ENCODE data around the gene POMGNT1.
"Not testable (repeated sequence)": the region's sequence is repeated elsewhere in the genome, so short reads cannot be mapped to it uniquely, and the experiment has no call there.

POMGNT1 gene

DNA sequence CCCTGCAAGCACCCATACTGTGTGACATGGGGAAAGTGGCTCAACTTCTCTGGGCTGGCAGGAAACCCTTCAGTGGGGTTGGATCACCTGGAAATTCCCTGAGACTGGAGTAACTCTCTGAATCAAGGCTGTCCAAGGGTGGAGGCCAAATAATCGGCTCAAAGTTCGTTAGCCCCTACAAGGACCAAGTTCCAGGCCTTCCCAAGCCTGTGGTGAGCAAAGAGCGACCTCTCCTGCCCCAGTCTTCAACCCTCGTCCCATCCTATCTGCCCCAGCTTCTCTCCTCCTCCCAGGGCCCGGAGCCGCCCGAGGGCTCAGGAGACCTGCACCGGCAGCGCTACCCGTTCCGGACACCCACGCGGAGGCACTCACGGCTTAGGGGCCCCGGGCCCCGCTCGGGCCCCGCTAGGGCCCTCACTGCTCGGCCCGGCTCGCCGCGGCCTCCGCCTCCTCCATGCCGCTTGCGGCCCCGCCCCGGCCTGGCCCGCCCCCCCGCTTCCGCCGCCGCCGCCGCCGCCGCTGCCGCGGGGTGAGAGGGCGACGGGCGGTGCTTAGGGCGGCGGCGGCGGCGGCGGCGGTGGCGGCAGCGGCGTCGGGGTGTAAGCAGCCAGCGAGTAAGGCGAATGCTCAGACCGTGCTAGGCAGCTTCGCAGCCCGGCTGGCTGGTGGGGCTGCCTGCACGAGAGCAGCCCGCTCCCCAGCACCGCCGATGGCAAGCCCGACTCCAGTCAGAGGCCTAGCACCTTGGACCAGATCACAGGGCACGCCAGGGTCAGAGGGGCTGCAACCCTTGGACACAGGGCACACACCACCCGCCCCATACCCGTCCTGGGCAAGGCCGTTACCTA lies at the start of gene POMGNT1:
TSS of gene POMGNT1 (minus strand) at position 471 of the 848 bp plus-strand sequence. CDS start 613 bp downstream, outside the sequence.
- DNase-seq: peak; percentile 83

DNA sequence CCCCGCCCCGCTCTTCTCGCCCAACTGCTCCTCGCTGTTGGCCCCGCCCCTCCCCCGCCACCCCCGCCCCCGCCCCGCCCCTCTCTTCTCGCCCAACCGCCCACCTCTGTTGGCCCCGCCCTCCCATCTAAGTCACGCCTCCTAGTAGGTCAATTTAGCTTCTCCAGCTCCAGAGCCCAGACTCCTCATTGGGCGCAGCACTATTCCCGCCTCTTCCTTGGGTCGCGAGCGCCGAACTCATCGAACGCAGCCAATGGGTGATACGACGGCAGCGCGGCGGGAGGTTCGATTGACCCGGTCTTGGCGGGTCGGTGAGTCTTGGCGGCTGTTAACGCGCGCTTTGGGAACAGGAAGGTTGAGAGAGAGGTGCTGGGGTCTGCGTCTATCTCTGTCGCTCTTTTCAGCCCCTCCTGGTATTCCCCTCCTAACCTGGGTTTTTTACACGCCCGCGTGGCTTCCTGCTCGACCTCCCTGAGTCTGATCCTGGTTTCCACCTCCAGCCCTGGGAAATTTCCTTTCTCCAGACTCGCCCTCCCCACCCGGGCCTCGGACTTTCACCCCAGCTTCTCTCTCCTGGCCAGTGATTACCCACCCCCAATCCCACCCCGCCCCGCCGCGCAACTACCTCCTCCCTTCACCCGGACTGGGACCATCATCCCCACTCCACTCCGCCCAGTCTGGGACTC lies 49.3 kb upstream of the POMGNT1 start, which contains the start of gene RAD54L:
TSS of gene RAD54L (plus strand) at position 328 of the 686 bp plus-strand sequence. CDS start 643 bp downstream, outside the sequence.
- peak; percentile 99 for DNase-seq

DNA sequence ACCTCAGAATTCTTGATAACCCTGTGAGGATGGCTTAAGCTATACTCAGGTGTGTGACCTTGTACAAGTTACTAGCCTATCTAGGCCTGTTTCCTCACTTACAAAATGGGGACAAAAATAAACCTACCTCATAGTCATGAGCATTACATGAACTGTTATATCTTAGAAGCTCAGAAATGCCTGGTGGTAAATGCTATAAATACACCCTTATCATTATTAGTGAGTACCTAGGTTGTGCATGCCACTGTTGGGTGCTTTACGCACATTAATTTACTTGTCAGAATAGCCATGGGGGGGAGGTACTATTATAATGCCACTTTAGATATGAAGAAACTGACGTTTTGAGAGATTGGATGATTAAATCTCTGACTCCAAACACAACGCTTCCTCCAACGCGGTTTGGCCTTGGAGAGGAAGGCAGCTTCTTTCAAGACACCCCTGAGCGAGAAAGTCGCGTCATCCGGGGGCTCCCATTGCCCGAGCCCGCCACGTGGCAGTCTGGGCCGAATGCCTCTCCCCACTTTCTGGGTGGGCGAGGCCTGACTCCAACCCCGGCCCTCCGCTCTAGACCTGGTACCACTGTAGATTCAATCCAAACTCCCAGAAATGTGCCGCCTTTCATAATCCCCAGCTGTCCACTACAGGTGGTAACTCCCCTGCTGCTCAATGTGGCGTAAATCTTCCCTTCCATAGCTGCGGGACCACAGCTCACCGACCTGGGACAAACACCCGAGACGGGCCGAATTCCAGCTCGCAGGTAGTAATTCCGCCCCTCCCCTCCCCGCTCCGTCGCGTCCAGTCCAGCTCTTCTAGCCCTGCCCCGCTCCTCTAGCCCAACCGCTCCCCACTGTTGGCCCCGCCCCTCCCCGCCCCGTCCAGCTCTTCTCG lies 48.6 kb upstream of the POMGNT1 start:
- peak; percentile 79 for DNase-seq

DNA sequence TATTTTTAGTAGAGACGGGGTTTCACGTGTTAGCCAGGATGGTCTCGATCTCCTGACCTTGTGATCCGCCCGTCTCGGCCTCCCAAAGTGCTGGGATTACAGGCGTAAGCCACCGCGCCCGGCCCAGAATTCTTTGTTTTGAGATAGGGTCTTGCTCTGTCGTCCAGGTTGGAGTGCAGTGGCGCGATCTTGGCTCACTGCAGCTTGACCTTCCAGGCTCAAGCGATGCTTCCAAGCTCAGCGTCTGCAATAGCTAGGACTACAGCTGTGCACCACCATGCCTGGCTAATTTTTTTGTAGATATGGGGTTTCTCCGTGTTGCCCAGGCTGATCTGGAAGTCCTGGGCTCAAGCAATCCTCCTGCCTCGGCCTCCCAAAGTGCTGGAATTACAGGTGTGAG lies 47.9 kb upstream of the POMGNT1 start:
- not testable (repeated sequence) for DNase-seq

DNA sequence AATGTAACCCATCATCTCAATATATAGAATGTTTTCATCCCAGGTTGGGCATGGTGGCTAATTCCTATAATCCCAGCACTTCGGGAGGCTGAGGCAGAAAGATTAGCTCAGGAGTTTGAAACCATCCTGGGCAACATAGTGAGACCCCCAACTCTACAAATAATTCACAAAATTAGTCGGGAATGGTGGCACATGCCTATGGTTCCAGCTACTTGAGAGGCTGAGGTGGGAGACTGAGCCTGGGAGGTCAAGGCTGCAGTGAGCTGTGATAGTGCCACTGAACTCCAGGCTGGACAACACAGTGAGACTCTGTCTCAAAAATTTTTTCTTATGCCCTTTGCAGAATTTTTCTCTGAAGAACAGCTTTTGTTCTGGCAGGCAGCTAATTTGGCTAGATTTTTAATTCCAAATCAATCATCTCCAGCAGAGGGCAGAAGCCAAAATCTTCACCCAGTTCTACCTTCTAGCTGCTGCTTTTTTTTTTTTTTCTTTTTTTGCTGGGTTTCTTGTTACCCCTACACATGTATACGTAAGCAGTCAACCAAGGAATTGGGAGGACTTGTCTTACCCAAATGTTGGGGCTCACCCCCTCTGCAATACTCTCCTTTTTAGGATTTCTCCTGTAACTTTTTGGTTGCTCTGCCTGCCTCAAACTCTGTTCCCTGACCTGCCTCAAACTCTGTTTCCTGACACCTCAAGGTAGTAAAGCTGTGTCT lies 46.6 kb upstream of the POMGNT1 start:
- peak; percentile 9 for DNase-seq

DNA sequence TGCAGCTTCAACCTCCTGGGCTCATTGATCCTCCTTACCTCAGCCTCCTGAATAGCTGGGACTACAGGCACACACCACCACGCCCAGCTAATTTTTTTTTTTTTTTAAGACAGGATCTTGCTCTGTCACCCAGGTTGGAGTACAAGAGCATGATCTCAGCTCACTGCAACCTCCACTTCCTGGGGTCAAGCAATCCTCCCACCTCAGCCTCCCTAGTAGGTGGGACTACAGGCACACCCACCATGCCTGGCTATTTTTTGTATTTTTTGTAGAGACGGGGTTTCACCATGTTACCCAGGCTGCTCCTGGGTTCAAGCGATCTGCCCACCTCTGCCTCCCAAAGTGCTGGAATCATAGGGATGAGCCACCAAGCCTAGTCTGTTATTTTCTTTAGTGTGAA lies 45.6 kb upstream of the POMGNT1 start:
- DNase-seq: not testable (repeated sequence)

DNA sequence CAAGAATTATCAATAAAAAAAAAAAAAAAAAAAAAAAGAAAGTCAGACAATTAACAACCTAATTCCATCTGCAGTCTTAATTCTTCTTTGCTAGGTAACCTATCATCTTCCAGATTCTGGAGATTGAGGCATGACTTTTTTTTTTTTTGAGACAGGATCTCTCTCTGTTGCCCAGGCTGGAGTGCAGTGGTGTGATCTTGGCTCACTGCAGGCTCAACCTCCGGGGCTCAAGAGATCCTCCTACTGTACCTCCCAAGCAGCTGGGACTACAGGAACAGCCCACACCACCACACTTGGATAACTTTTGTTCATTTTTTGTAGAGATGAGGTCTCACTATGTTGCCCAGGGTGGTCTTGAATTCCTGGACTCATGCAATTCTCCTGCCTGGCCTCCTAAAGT lies 44.7 kb upstream of the POMGNT1 start:
- no peak for DNase-seq

DNA sequence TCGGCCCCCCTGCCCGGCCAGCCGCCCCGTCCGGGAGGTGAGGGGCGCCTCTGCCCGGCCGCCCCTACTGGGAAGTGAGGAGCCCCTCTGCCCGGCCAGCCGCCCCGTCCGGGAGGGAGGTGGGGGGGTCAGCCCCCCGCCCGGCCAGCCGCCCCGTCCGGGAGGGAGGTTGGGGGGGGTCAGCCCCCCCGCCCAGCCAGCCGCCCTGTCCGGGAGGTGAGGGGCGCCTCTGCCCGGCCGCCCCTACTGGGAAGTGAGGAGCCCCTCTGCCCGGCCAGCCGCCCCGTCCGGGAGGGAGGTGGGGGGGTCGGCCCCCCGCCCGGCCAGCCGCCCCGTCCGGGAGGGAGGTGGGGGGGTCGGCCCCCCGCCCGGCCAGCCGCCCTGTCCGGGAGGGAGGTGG lies 43.5 kb upstream of the POMGNT1 start:
- DNase-seq: not testable (repeated sequence)

DNA sequence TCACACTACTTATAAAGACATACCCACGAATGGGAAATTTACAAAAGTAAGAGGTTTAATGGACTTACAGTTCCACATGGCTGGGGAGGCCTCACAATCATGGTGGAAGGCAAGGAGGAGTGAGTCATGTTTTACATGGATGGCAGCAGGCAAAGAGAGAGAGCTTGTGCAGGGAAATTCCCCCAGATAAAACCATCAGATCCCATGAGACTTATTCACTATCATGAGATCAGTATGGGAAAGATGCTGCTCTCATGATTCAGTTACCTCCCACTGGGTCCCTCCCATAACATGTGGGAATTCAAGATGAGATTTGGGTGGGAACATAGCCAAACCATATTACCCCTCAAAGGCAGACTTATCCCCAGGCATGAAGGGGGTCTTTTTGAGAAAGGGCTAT lies 40.6 kb upstream of the POMGNT1 start:
- DNase-seq: not testable (repeated sequence)

DNA sequence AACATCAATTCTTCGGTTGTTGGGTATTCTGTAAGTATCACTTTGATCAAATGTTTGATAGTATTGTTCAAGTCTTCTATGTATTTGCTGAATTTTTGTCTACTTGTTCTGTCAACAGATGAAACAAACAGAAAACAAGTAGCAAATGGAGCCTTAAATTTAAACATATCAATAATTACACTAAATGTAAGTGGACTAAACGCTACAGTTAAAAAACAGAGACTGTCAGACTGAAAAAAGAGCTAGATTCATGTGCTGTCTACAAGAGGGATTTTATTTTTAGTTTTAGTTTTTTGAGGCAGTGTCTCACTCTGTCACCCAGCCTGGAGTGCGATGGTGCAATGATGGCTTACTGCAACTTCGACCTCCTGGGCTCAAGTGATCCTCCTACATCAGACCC lies 38.6 kb upstream of the POMGNT1 start:
- no peak for DNase-seq

DNA sequence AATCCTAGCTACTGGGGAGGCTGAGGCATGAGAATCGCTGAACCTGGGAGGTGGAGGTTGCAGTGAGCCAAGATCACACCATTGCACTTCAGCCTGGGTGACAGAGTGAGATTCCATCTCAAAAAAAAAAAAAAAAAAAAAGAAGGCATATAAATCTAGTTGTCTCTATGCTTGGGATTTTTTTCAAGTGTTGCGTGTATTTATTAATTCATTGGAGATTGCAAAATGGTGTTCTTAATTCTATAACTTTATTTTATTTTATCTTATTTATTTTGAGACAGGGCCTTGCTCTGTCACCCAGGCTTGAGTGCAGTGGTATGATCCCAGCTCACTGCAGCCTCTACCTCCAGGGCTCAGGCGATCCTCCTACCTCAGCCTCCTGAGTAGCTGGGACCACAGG lies 33.0 kb upstream of the POMGNT1 start:
- DNase-seq: not testable (repeated sequence)

DNA sequence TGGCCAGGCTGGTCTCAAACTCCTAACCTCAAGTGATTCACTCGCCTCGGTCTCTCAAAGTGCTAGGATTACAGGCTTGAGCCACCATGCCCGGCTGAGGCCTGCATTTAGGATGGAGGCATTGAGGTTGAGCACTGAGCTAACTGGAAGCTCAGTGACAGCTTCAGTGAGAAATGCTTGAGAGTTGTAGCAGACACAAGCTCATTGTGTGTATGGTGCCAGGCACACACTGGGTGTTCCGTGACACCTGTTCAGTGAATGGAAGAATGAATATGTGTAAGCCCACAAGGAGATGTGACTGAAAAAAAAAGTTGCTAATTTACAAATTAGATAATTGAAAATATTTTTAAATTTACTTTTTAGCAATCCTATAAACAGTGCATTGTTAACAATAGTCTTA lies 26.7 kb upstream of the POMGNT1 start:
- DNase-seq: no peak

DNA sequence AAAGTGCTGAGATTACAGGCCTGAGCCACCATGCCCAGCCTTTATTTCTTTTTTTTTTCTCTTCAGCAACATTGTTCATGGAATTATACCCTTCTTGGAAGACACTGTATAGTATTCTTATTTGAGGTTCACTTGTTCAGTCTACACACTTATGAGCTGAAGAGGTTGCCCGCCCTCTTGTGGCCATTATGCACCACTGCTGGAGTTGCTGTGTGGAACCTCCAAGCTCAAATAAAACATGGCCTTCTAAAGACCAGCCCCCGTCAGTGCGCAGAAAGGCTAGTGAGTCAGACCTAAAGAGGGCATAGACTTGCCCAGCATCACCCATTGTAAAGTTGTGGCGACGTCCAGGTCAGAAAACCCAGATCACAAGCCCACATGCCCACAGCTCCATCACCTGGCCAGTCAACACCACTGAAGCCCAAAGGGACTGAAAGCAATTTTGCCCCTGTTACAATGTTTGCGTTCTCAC lies 25.3 kb upstream of the POMGNT1 start:
- DNase-seq: peak; percentile 77

DNA sequence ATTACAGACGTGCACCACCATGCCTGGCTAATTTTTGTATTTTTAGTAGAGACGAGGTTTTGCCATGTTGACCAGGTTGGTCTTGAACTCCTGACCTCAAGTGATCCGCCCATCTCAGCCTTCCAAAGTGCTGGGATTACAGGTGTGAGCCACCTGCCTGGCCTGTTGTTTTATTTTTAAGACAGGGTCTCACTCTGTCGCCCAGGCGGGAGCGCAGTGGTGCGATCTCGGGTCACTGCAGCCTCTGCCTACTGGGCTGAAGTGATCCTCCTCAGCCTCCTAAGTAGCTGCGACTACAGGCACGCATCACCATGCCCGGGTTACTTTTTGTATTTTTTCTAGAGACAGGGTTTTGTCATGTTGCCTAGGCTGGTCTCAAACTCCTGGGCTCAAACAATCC lies 24.8 kb upstream of the POMGNT1 start:
- DNase-seq: not testable (repeated sequence)

DNA sequence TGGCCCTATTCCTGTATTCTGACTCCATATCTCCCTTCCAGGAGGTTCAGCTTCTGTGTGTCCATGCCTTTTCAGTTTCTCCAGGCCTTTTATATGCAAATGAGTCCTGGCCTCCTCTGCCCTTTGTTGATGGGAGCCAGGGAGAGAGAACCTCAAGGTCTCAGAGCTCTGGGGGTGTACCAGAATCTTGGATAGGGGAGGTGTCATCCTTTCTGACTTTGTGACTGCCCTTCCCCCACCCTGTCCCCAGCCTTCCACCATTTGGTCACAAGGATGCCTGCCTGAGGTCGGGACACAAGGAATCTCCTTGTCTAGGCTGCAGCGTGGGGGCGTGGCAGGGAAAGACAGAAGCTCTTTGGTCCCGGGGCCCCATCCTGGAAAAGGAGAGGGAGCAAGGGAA lies 23.5 kb upstream of the POMGNT1 start:
- DNase-seq: no peak

DNA sequence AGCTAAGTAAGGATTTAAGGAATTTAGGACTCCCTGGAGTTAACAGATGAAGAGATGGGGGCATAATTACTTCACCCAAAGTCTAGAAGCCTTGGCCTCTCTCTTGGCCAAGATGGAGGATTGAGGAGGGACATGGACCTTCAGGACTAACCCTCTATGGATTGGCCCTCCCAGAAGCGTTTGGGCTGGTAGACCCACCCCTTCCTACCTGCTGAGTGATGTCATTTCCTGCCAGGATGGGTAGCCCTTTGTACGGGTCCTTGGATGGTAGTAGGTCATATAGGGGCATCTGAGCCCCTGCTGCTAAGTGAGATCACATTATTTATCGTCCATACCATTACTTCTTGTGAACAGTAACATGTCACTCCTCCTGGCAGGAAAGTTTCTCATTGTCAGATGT lies 22.6 kb upstream of the POMGNT1 start:
- DNase-seq: no peak

DNA sequence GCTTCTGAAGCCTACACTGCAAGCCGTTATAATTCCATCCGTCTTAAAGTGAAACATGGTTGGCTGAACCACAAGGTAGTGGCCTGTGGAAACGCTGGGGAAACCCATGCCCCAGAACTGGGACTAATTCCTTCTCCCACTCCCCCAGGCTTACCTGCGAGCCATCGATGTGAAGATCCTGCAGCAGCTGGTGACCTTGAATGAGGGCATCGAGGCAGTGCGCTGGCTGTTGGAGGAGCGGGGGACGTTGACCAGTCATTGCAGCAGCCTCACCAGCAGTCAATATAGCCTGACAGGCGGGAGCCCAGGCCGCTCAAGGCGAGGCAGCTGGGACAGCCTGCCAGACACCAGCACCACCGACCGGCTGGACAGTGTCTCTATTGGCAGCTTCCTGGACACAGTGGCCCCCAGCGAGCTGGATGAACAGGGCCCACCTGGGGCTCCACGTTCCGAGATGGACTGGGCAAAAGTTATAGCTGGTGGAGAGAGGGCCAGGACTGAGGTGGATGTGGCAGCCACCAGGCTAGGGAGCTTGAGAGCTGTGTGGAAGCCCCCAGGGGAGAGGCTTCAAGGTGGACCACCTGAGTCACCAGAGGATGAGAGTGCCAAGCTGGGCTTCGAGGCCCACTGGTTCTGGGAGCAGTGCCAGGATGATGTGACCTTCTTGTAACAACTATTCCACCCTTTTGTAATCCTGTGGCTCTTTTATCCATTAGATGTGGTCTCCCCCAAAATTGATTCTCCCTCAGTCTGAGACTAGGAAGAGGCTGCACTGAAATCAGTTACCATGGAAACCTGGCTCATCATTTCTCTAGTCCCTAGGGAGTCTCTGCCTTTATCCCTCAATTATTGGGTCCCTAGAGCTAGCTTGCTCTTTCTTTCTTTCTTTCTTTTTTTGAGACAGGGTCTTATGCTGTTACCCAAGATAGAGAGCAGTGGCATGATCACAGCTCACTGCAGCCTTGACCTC lies 21.6 kb upstream of the POMGNT1 start:
- DNase-seq: no peak

DNA sequence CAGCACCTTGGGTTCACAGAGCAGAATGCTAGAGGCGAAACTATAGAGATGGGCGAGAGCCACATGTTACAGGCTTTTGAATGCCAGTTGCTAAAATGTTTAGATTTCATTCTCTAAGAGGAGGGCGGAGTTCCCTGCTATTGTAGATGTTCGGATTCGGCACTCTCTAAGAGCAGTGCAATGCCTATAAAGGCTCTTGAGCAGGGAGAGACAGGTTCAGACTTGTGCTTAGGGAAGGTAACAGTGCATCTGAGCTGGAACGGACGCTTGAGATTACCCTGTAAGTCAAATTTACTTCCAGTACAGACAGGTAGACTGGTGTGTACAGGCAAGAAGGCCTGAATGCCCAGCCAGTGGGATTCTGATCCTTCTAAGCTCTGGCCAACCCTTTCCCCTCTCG lies 20.2 kb upstream of the POMGNT1 start:
- DNase-seq: no peak

DNA sequence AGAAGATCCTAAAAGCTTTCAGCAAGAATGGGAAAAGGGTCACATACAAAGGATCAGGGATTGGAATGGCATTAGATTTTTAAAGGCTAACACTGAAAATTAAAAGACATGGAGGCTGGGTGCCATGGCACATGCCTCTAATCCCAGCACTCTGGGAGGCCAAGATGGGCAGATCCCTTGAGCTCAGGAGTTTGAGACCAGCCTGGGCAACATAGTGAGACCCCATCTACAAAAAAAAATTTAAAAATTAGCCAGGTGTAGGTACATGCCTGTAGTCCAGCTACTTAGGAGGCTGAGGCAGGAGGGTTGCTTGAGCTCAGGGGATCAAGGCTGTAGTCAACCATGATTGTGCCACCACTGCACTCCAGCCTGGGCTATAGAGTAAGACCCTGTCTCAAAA lies 17.3 kb upstream of the POMGNT1 start:
- DNase-seq: no peak

DNA sequence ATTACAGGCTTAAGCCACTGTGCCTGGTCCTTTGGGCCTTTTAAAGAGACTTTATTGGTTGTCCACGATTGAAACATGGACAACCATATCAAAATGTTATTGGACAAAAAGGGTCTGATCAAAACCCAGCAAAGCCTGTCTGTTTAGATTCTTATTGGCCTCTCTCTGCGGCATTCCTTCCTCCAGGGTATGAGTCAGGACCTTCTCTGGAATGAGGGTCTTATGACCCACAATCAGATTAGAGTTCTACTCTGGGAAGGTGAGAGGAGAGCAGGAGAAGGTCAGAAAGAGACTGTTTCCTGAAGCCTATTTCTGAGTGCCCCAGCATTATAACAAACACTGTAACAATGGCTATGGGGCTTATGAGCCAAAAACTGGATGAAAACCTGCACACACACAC lies 12.8 kb upstream of the POMGNT1 start:
- DNase-seq: no peak

DNA sequence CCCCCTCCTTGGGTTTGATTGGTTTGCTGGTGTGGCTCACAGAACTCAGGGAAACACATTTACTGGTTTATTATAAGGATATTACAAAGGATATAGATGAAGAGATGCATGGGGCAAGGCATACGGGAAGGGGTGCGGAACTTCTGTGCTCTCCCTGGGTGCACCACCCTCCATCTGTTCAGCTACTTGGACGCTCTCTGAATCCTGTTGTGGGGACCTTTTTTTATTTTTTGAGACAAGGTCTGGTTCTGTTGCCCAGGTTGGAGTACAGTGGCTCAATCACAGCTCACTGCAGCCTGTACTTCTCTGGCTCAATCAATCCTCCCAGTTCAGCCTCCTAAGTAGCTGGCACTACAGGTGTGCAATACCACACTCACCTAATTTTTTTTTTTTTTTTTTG lies 12.3 kb upstream of the POMGNT1 start:
- no peak for DNase-seq
